Measurements from ENCODE around the gene GMDS.

Gene GMDS

GRCh38 chr6:2203264-2203663 lies 42.1 kb downstream of the GMDS start:
- DNase-seq, result no peak

GRCh38 chr6:2197984-2198383 lies 47.4 kb downstream of the GMDS start:
- DNase-seq, result no peak

- no peak for DNase-seq
Measured at GRCh38 chr6:2197177-2197671, 48.2 kb downstream of the GMDS start.

GRCh38 chr6:2196079-2196679 lies 49.2 kb downstream of the GMDS start:
- DNase-seq, result peak; percentile 7

- DNase-seq, result no peak
Measured at GRCh38 chr6:2194643-2195042, 50.8 kb downstream of the GMDS start.

GRCh38 chr6:2193931-2194330 lies 51.5 kb downstream of the GMDS start:
- DNase-seq, result no peak

GRCh38 chr6:2192976-2193375 lies 52.4 kb downstream of the GMDS start:
- DNase-seq, result no peak

- DNase-seq, result no peak
Measured at GRCh38 chr6:2191390-2191740, 54.0 kb downstream of the GMDS start.

GRCh38 chr6:2190661-2191389 lies 54.6 kb downstream of the GMDS start:
- no peak for DNase-seq

GRCh38 chr6:2188856-2189384 lies 56.5 kb downstream of the GMDS start:
- DNase-seq, result no peak

- DNase-seq, result no peak
Measured at GRCh38 chr6:2188397-2188796, 57.0 kb downstream of the GMDS start.

GRCh38 chr6:2187826-2188225 lies 57.6 kb downstream of the GMDS start:
- no peak for DNase-seq

GRCh38 chr6:2186516-2186915 lies 58.9 kb downstream of the GMDS start:
- no peak for DNase-seq

GRCh38 chr6:2185466-2185865 lies 59.9 kb downstream of the GMDS start:
- DNase-seq, result no peak

- DNase-seq, result no peak
Measured at GRCh38 chr6:2184700-2185455, 60.5 kb downstream of the GMDS start.

GRCh38 chr6:2183752-2184151 lies 61.7 kb downstream of the GMDS start:
- no peak for DNase-seq

- DNase-seq, result no peak
Measured at GRCh38 chr6:2183246-2183645, 62.2 kb downstream of the GMDS start.

GRCh38 chr6:2182251-2182650 lies 63.2 kb downstream of the GMDS start:
- no peak for DNase-seq

GRCh38 chr6:2181567-2181966 lies 63.8 kb downstream of the GMDS start:
- DNase-seq, result no peak

GRCh38 chr6:2179950-2180349 lies 65.5 kb downstream of the GMDS start:
- no peak for DNase-seq

- no peak for DNase-seq
Measured at GRCh38 chr6:2179241-2179640, 66.2 kb downstream of the GMDS start.

- no peak for DNase-seq
Measured at GRCh38 chr6:2178125-2178524, 67.3 kb downstream of the GMDS start.

- no peak for DNase-seq
Measured at GRCh38 chr6:2175825-2176224, 69.6 kb downstream of the GMDS start.
